Measurements from ENCODE around the gene TRIM38.

TRIM38 gene

GRCh38 chr6:26025894-26026832 lies 63.6 kb downstream of the TRIM38 start:
- no peak overlapping the region for H2AFZ ChIP-seq (ENCODE audit: low read length)
- H3K79me2 ChIP-seq (ENCODE audit: insufficient read depth, low read length): no peaks in the 10 kb centered on the region

GRCh38 chr6:26026833-26027490 lies 64.4 kb downstream of the TRIM38 start:
- Histone ChIP-seq H3K4me1 (ENCODE audit: insufficient read depth, low read length, severe bottlenecking) (peaks cover 66% of the 10 kb centered on the region), H3K27me3 (ENCODE audit: insufficient read depth, low read length) (no peaks in the 10 kb centered on the region), H3K4me2 (ENCODE audit: low read length) (peak overlapping the region; percentile 83), H3K9me2 (ENCODE audit: low read depth, low read length) (no peaks in the 10 kb centered on the region), H3K79me2 (ENCODE audit: insufficient read depth, low read length) (no peaks in the 10 kb centered on the region), H3K9me3 (ENCODE audit: low read length) (no peaks in the 10 kb centered on the region), H3K36me3 (ENCODE audit: insufficient read depth, low read length) (no peaks in the 10 kb centered on the region), H4K20me1 (ENCODE audit: insufficient read depth, low read length) (no peaks in the 10 kb centered on the region), H3K27ac (ENCODE audit: low read depth, low read length, poor library complexity, severe bottlenecking) (peak overlapping the region; percentile 100), H2AFZ (ENCODE audit: low read length) (no peak overlapping the region), H3K9ac (ENCODE audit: low read length) (peak overlapping the region; percentile 78), H3F3A (ENCODE audit: insufficient read depth, low read length) (peaks cover 38% of the 10 kb centered on the region), H3K4me3 (ENCODE audit: low read depth, low read length, poor library complexity, severe bottlenecking) (peak overlapping the region; percentile 69)
- TF ChIP-seq EZH2 (IDR thresholded peaks at IDR 0.05; ENCODE audit: borderline replicate concordance, low read length) (no peak), CTCF (IDR thresholded peaks at IDR 0.05; ENCODE audit: low read length) (no peak)

More at GRCh38 chr6:26025894-26026832, 63.6 kb downstream of the TRIM38 start:
- Histone ChIP-seq H3K4me3 (ENCODE audit: low read depth, low read length, poor library complexity, severe bottlenecking) (peak overlapping the region; percentile 69), H3K9me2 (ENCODE audit: low read depth, low read length) (no peaks in the 10 kb centered on the region), H3K9ac (ENCODE audit: low read length) (peak overlapping the region; percentile 78), H4K20me1 (ENCODE audit: insufficient read depth, low read length) (no peaks in the 10 kb centered on the region), H3F3A (ENCODE audit: insufficient read depth, low read length) (peaks cover 37% of the 10 kb centered on the region), H3K4me1 (ENCODE audit: insufficient read depth, low read length, severe bottlenecking) (peaks cover 70% of the 10 kb centered on the region), H3K27me3 (ENCODE audit: insufficient read depth, low read length) (no peaks in the 10 kb centered on the region), H3K36me3 (ENCODE audit: insufficient read depth, low read length) (no peaks in the 10 kb centered on the region), H3K27ac (ENCODE audit: low read depth, low read length, poor library complexity, severe bottlenecking) (peak overlapping the region; percentile 100), H3K9me3 (ENCODE audit: low read length) (no peaks in the 10 kb centered on the region), H3K4me2 (ENCODE audit: low read length) (peak overlapping the region; percentile 83)
- TF ChIP-seq EZH2 (IDR thresholded peaks at IDR 0.05; ENCODE audit: borderline replicate concordance, low read length) (no peak), CTCF (IDR thresholded peaks at IDR 0.05; ENCODE audit: low read length) (peak; percentile 84)

- no peaks in the 10 kb centered on the region for H3K36me3 ChIP-seq (ENCODE audit: insufficient read depth, low read length)
- H3F3A ChIP-seq (ENCODE audit: insufficient read depth, low read length): peaks cover 40% of the 10 kb centered on the region
- no peaks in the 10 kb centered on the region for H3K9me2 ChIP-seq (ENCODE audit: low read depth, low read length)
- H3K4me1 ChIP-seq (ENCODE audit: insufficient read depth, low read length, severe bottlenecking): peaks cover 64% of the 10 kb centered on the region
- TF ChIP-seq CTCF (IDR thresholded peaks at IDR 0.05; ENCODE audit: low read length): no peak
- H3K27ac ChIP-seq (ENCODE audit: low read depth, low read length, poor library complexity, severe bottlenecking): peak overlapping the region; percentile 100
- no peaks in the 10 kb centered on the region for H3K9me3 ChIP-seq (ENCODE audit: low read length)
- H3K79me2 ChIP-seq (ENCODE audit: insufficient read depth, low read length): no peaks in the 10 kb centered on the region
- H3K4me3 ChIP-seq (ENCODE audit: low read depth, low read length, poor library complexity, severe bottlenecking): peak overlapping the region; percentile 69
- no peaks in the 10 kb centered on the region for H3K27me3 ChIP-seq (ENCODE audit: insufficient read depth, low read length)
- H3K9ac ChIP-seq (ENCODE audit: low read length): peak overlapping the region; percentile 78
- peak overlapping the region; percentile 83 for H3K4me2 ChIP-seq (ENCODE audit: low read length)
- no peaks in the 10 kb centered on the region for H4K20me1 ChIP-seq (ENCODE audit: insufficient read depth, low read length)
- H2AFZ ChIP-seq (ENCODE audit: low read length): no peak overlapping the region
Measured at GRCh38 chr6:26027491-26028211, 65.0 kb downstream of the TRIM38 start.
